ENCODE data around the gene GPR146.

DNA sequence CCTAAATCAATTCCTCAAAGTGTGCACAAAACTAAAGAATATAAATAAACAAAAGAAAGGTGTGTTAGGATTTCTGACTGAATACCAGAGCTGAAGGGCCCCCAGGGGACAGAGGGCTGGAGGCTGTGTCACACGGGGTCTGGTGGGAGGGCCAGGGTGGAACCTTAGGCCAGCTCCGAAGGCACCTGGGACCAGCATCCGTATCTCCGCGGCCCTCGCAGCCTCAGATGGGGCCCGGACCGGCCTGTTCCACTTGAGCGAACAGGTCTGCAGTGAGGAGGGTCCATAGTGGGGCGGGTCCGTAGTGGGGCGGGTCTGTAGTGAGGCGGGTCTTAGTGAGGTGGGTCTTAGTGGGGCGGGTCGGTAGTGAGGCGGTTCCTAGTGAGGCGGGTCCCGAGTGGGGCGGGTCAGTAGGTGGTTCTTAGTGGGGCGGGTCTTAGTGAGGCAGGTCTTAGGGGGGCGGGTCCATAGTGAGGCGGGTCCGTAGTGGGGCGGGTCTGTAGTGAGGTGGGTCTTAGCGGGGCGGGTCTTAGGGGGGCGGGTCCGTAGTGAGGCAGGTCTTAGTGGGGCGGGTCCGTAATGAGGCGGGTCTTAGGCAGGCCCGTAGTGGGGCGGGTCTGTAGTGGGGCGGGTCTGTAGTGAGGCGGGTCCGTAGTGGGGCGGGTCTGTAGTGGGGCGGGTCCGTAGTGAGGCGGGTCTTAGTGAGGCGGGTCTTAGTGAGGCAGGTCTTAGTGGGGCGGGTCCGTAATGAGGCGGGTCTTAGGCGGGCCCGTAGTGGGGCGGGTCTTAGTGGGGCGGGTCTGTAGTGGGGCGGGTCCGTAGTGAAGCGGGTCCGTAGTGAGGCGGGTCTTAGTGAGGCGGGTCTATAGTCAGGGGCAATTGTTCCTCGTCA is 15.1 kb downstream of the GPR146 start:
- TF ChIP-seq, protein P1, sequence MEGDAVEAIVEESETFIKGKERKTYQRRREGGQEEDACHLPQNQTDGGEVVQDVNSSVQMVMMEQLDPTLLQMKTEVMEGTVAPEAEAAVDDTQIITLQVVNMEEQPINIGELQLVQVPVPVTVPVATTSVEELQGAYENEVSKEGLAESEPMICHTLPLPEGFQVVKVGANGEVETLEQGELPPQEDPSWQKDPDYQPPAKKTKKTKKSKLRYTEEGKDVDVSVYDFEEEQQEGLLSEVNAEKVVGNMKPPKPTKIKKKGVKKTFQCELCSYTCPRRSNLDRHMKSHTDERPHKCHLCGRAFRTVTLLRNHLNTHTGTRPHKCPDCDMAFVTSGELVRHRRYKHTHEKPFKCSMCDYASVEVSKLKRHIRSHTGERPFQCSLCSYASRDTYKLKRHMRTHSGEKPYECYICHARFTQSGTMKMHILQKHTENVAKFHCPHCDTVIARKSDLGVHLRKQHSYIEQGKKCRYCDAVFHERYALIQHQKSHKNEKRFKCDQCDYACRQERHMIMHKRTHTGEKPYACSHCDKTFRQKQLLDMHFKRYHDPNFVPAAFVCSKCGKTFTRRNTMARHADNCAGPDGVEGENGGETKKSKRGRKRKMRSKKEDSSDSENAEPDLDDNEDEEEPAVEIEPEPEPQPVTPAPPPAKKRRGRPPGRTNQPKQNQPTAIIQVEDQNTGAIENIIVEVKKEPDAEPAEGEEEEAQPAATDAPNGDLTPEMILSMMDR (IDR thresholded peaks at IDR 0.05; ENCODE audit: low read length), result no peak
- TF ChIP-seq EZH2 (IDR thresholded peaks at IDR 0.05; ENCODE audit: borderline replicate concordance, low read length), result no peak
